A549 treated with AZD2906 at 1 μM for 4 hours (cell line): ENCODE measurements around the gene GPATCH8. TPM values are rescaled to one million over a fixed set of nuclear protein-coding genes. Genes with fewer than 3 reads are reported as not detected.

Experiments
- total RNA-seq: library from RNA; stranded (reverse); fragments of 200-300 nt; extraction: Qiagen RNA extraction; gene quantifications from 5 replicates; pipeline ENCODE4 v1.2.3, GENCODE V29; 2022

GPATCH8 gene
- 16.8 to 25.1 TPM (median 20.3 TPM) in 5 replicates for total RNA-seq

DNA sequence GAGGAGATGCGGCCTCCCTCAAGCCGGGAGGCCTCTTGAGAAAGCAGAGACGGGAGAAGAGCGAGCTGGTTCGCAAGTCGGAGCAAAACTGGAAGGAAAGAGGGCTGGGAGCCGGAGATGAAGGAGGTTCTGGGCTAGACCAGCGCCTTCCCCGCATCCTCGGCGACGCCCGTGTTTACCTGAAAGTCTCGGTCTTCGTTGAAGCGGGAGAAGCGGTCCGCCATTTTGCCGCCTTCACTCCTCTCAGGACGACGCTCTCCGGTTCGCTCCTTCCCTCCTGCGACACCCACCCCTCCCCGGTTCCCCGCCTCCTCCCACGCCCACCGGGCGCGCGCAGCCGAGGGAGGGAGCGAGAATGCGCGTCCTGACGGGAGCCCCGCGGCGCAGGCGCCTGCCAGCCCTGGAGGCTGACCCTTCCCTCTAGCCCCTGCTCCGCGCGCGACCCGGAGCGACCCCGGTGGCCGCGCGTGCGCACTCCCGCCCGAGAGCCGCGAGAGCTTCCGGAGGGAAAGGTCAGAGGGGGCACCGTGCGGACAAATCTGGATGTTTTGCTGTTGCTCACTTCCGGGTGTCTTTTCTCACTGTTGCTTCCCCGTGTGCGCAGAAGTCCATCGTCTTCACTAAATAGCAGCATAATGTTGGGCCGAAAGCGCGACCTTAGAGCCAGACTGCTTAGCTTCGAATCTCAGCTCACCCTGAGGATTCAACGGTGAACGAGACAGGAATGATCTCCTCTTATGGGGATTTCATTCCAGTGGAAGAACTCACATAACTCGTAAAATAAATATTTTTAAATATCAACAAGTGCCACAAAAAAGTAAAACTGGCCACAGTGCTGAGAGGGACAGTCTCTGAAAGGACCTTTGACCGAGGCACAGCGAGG lies at the start of gene GPATCH8:
Gene GPATCH8, minus strand, starts transcription at position 260 of the 883 bp plus-strand sequence. Its CDS starts 36 bp downstream, at position 224.

DNA sequence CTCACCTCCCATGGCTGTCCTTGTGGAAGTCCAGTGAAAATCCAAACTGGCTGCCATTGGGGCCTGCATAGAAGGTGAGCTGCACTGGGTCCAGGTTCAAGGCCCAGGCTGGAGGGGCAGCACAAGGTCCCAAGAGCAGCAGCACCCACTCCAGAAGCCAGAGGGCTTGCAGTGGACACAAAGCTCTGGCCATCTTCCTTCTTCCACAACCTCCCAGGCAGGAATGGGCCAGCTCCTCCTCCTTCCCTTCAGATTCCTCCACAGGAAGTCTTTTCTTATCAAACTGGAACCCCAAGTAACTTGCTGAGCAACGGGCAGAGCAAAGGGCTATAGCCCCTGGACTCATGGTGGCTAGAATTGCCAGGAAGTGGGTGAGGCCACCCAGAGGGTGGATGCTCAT lies 113.9 kb downstream of the GPATCH8 start, which contains the start of gene ITGA2B:
Gene ITGA2B, minus strand, starts transcription at position 369 of the 400 bp plus-strand sequence. Its CDS starts 176 bp downstream, at position 193.

DNA sequence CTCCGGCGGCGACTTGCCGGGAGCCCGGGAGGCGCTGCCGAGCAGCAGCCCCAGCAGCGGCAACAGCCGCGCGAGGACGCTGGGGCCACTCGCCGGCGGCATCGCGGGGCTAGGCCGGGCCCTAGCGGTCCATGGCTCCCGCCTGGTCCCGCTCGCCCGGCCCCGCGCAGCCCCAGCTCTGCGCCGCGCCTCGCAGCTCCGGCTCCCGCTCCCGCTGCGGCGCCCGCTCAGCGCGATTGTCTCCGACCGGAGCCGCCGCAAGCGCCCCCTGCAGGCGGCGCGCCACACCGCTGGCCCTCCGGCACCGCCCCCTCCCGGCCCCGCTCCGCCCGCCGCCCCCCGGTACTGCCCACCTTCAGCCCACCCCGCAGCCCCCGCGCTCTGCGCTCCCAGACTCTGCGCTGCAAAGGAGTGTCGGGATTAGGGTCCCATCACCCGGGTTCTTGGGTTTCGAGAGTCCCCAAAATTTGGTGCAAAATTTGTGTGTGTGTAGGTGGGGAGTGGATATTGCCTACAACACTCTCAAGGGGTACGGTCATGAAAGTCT lies 139.5 kb downstream of the GPATCH8 start, which contains the start of gene FAM171A2:
Gene FAM171A2, minus strand, starts transcription at position 241 of the 547 bp plus-strand sequence. Its CDS starts 139 bp downstream, at position 102.

Other genes starting within 250 kb of the GPATCH8 start
- gene SLC4A1, start 235.3 kb downstream of the GPATCH8 start, total RNA-seq = not detected in 5 replicates
- gene RUNDC3A, start 194.8 kb downstream of the GPATCH8 start, total RNA-seq = 0.82 to 1.5 TPM (median 0.88 TPM) in 5 replicates
- 145 to 205 TPM (median 196 TPM) in 5 replicates for gene SLC25A39, start 178.6 kb downstream of the GPATCH8 start, total RNA-seq
- gene GRN, start 158.1 kb downstream of the GPATCH8 start, total RNA-seq = 224 to 253 TPM (median 236 TPM) in 5 replicates
- gene FAM171A2, start 139.6 kb downstream of the GPATCH8 start, total RNA-seq = 2.8 to 4.8 TPM (median 3.5 TPM) in 5 replicates
- gene ITGA2B, start 113.8 kb downstream of the GPATCH8 start, total RNA-seq = 1.0 to 1.5 TPM (median 1.3 TPM) in 5 replicates
- gene FZD2, start 54.1 kb upstream of the GPATCH8 start, total RNA-seq = 23.6 to 37.5 TPM (median 34.8 TPM) in 5 replicates
- 1.5 to 3.3 TPM (median 2.5 TPM) in 5 replicates for gene MEIOC, start 153.1 kb upstream of the GPATCH8 start, total RNA-seq
- gene CCDC43, start 186.4 kb upstream of the GPATCH8 start, total RNA-seq = 23.5 to 38.0 TPM (median 26.7 TPM) in 5 replicates
- gene DBF4B, start 205.3 kb upstream of the GPATCH8 start, total RNA-seq = 22.2 to 25.4 TPM (median 23.0 TPM) in 5 replicates